ENCODE results near the gene ADGRB3.
"Not testable (repeated sequence)": the region's sequence is repeated elsewhere in the genome, so short reads cannot be mapped to it uniquely, and the experiment has no call there.

The ADGRB3 gene

DNA sequence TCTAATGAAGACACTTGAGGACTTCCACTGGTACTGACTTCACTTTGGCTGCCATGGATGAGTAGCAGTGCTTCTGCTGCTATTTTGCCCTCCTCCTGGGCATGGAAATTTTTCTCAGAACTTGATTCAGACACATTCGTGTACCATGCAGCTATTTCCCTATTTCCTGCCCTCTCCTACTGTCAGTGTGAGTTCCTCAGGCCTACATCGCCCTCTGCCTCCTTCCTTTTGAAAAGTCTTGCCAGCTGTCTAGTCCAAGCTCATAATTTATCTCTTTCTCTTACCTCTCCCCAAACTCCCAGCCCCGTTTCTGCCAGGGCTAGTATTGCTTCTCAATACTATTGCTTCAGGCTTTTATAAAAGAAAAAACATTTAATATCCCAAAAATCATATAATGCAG is 470.2 kb downstream of the ADGRB3 start:
- TF ChIP-seq, protein P1, sequence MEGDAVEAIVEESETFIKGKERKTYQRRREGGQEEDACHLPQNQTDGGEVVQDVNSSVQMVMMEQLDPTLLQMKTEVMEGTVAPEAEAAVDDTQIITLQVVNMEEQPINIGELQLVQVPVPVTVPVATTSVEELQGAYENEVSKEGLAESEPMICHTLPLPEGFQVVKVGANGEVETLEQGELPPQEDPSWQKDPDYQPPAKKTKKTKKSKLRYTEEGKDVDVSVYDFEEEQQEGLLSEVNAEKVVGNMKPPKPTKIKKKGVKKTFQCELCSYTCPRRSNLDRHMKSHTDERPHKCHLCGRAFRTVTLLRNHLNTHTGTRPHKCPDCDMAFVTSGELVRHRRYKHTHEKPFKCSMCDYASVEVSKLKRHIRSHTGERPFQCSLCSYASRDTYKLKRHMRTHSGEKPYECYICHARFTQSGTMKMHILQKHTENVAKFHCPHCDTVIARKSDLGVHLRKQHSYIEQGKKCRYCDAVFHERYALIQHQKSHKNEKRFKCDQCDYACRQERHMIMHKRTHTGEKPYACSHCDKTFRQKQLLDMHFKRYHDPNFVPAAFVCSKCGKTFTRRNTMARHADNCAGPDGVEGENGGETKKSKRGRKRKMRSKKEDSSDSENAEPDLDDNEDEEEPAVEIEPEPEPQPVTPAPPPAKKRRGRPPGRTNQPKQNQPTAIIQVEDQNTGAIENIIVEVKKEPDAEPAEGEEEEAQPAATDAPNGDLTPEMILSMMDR (IDR thresholded peaks at IDR 0.05; ENCODE audit: low read depth, low read length): no peak

DNA sequence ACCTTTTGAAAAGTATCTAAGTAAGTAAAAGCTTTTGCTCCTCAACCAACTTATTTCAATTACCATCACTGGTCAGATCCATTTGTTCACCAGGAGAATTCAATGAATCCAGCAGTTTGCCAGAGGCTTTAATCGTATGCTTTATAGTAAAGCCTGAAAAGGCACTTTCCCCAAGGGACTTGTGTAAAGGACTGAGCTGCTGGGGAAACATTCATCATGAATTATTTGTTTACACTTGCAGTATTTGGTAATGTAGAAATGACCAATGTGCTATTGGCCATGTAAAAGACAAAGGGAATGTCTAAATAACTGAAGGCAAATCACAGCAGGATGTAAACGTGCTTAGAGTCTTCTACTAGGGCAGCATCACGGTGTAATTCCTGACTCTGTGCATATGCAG is 471.4 kb downstream of the ADGRB3 start:
- H3K4me3 ChIP-seq (ENCODE audit: low read depth, low read length): no peak overlapping the region
- TF ChIP-seq, protein P1 (IDR thresholded peaks at IDR 0.05; ENCODE audit: low read depth, low read length): no peak

More for the DNA sequence above, 470.2 kb downstream of the ADGRB3 start:
- H3K4me3 ChIP-seq (ENCODE audit: low read depth, low read length): no peak overlapping the region

DNA sequence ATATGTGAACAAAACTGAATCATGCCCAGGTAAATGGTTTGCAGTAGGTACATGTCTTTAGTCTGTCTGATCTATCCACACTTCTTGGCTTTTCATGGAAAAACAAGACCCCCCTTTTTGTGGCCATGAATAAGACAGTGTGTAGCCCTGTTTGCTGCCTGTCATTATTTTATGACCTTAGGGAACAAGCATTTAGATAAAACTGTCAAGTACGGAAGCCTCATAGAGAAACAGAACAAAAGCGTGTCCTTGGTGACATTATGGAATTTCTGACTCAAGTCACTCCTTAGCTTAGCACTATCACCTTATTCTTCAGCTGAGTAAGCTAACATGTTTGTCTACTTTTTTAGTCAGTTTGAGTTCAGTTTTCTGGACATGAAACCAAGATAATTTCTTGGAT is 476.2 kb downstream of the ADGRB3 start:
- TF ChIP-seq, protein P1 (IDR thresholded peaks at IDR 0.05; ENCODE audit: low read depth, low read length): no peak
- no peak overlapping the region for H3K4me3 ChIP-seq (ENCODE audit: low read depth, low read length)

DNA sequence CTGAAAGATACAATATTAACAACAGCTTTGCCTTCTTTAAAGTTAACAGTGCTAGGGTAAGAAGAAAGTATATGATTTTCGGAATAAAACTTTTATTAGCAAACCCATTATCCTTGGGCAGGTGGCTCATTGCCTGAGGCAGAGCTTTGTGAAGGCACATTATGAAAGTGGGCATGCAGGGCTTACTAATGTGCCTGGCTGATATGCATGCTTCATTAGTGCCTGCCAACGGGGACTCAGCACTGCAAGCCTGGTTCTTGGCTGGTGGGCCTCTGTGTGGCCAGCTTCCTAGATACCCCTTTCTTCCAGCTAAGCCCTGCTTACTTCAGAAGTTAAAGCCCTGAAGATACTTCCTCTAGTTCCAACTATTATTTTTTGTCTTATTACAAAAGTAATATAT is 481.6 kb downstream of the ADGRB3 start:
- TF ChIP-seq, protein P1 (IDR thresholded peaks at IDR 0.05; ENCODE audit: low read depth, low read length): no peak

DNA sequence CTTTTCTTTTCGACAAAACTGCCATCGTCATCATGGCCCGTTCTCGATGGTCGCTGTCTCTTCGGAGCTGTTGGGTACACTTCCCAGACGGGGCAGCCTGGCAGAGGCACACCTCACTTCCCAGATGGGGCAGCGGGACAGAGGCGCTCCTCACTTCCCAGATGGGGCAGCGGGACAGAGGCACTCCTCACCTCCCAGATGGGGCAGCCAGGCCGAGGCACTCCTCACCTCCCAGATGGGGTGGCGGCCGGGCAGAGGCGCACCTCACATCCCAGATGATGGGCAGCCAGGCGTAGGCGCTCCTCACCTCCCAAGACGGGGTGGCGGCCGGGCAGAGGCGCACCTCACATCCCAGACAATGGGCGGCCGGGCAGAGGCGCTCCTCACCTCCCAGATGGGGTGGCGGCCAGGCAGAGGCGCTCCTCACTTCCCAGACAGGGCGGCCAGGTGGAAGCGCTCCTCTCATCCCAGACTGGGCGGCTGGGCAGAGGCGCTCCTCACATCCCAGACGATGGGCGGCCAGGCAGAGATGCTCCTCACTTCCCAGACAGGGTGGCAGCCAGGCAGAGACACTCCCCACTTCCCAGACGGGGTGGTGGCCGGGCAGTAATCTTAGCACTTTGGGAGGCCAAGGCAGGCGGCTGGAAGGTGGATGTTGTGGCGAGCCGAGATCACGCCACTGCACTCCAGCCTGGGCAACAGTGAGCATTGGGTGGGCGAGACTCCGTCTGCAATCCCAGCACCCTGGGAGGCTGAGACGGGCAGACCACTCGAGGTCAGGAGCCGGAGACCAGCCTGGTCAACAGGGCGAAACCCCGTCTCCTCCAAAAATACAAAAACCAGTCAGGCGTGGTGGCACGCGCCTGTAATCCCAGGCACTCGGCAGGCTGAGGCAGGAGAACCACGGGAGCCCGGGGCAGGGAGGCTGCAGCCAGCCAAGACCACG is 486.7 kb downstream of the ADGRB3 start:
- not testable (repeated sequence) for H3K4me3 ChIP-seq (ENCODE audit: low read depth, low read length)

More for the DNA sequence above, 481.6 kb downstream of the ADGRB3 start:
- no peak overlapping the region for H3K4me3 ChIP-seq (ENCODE audit: low read depth, low read length)

DNA sequence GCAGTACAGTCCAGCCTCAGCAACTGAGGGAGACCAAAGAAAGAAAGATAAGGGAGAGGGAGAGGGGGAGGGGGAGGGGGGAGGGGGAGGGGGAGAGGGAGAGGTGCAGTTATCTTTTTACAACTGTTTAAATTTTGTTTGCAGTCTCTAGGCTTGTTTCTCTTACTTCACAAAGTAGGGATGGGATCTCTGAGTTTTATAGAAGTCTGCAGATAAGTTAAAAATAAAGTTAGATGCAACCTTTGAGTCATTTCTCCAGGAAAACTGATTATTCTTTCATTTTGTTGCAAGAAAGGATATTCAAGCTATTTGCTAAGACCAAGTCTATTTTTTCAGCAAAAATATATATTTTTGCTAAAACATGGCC is 487.3 kb downstream of the ADGRB3 start:
- no peak overlapping the region for H3K4me3 ChIP-seq (ENCODE audit: low read depth, low read length)
- TF ChIP-seq, protein P1 (IDR thresholded peaks at IDR 0.05; ENCODE audit: low read depth, low read length): no peak

DNA sequence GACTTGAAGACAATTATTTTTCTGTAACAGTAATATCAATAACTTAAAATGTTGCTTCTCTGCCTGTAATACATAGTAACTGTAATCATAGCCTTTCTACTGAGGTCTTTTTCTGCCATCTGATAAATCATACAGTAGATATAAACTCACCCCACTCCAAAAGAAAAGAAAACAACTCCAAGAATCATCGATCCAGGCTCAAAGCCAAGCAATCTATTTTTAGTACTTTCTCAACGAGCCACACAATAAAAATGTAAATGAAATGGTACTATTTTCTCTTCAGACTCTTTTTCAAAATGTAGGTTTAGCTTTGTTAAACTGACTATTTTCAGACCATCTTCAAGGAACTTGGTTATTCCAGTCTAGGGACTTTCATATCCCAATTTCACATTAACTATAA is 493.3 kb downstream of the ADGRB3 start:
- TF ChIP-seq, protein P1 (IDR thresholded peaks at IDR 0.05; ENCODE audit: low read depth, low read length): no peak
- H3K4me3 ChIP-seq (ENCODE audit: low read depth, low read length): no peak overlapping the region
